ENCODE results near the gene CCDC201.
A peak's percentile ranks its signal among the peaks of the same experiment; 100 is the strongest.

CCDC201 gene, protein sequence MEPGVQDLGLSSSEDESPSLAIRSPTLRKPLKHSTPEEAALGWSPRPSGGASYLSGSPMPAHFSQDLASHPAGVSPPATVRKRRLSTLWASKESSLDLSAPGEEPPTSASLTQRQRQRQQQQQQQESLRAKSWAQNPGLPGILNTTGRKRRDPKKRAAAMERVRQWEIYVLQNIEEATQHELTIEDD

DNA sequence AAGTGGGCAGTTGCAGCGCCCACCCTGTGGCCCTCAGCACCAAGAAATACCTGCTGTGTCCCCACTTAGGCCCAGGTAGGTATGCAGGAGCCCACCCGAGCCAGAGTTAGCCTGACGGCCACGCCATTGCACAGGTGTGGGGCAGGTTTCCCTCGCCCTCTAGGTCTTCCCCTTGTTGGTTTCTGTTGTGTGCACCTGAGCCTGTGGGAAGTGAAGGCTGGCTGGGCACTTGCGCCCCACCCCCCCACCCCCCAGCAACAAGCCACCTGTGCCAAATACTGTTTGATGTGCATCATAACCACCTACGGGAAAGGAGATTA, at the start of gene CCDC201:
Gene CCDC201 (minus strand): TSS at position 48 of the 320 bp plus-strand sequence. CDS start 75 bp downstream, outside the sequence.
- no peak within 1 kb of the TSS for H3K4me3 ChIP-seq (ENCODE audit: low read depth, low read length)
- no peak for DNase-seq (ENCODE audit: low read depth)
- TF ChIP-seq POLR2A (IDR thresholded peaks at IDR 0.05; ENCODE audit: extremely low read depth, insufficient read length) (no peak), MYC (IDR thresholded peaks at IDR 0.05; ENCODE audit: low read depth, low read length) (no peak)
- TF ChIP-seq, protein P1, sequence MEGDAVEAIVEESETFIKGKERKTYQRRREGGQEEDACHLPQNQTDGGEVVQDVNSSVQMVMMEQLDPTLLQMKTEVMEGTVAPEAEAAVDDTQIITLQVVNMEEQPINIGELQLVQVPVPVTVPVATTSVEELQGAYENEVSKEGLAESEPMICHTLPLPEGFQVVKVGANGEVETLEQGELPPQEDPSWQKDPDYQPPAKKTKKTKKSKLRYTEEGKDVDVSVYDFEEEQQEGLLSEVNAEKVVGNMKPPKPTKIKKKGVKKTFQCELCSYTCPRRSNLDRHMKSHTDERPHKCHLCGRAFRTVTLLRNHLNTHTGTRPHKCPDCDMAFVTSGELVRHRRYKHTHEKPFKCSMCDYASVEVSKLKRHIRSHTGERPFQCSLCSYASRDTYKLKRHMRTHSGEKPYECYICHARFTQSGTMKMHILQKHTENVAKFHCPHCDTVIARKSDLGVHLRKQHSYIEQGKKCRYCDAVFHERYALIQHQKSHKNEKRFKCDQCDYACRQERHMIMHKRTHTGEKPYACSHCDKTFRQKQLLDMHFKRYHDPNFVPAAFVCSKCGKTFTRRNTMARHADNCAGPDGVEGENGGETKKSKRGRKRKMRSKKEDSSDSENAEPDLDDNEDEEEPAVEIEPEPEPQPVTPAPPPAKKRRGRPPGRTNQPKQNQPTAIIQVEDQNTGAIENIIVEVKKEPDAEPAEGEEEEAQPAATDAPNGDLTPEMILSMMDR (IDR thresholded peaks at IDR 0.05; ENCODE audit: low read depth, low read length) = no peak
- TF ChIP-seq, protein P2, sequence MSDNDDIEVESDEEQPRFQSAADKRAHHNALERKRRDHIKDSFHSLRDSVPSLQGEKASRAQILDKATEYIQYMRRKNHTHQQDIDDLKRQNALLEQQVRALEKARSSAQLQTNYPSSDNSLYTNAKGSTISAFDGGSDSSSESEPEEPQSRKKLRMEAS (IDR thresholded peaks at IDR 0.05; ENCODE audit: low read depth, low read length) = no peak

DNA sequence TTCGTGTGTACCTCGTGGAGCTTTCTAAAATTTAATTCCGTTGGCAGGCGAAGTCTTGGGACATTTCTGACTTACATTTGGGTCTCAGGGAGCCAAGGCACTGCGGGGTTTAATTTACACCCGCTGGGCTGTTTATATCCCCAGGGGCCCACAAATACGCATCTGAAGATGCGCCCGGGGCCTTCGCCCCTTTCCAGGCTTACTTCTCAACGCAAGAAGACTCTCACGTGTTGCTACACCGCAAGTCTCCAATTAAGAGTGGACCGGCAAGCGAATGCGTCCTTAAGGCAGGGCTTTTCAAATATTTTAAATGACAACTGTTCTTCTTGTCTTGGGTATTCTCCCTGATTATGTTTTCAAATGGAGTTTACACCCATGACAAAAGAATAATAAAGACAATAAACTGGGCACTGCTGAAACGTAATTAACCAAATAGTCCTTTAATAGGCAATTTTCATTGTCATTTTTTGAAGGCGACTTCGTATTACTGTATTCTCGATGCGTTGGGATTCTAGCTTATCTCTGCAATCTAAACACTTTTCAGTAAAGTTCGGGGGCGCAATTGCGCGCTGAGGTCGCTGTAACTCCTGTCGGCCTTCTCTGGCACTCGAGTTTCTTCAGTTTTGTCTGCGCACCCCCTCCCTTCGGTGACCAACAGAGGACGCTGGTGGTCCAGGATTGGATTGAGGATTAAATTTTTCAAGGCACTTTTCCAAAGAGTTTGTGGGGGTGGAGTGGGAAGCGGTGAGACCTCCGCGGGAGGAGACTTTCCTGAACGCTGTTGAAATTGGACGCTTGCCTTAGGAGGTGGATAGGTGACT, 49.0 kb upstream of the CCDC201 start:
- TF ChIP-seq, protein P1 (IDR thresholded peaks at IDR 0.05; ENCODE audit: low read depth, low read length) = peak; percentile 78
- TF ChIP-seq POLR2A (IDR thresholded peaks at IDR 0.05; ENCODE audit: extremely low read depth, insufficient read length) = no peak
- peak; percentile 49 for DNase-seq (ENCODE audit: low read depth)
- H3K4me3 ChIP-seq (ENCODE audit: low read depth, low read length) = no peak overlapping the region

DNA sequence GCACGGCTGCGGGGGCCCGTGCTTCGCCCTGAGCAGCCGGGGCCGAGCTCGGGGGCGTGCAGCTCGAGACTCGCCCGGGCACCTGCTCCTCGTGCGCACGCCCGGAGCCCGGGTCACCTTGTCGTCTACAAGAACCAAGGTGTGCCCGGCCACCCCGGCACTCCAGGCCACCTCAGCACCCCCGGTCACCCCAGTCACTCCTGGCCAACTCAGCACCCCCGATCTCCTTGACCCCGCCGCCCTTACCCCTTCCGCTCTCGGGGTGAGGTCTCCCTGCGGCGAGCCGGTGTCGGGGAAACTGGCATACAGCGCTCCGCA, 48.5 kb upstream of the CCDC201 start:
- no peak overlapping the region for H3K4me3 ChIP-seq (ENCODE audit: low read depth, low read length)
- TF ChIP-seq, protein P2 (IDR thresholded peaks at IDR 0.05; ENCODE audit: low read depth, low read length) = no peak
- TF ChIP-seq, protein P1 (IDR thresholded peaks at IDR 0.05; ENCODE audit: low read depth, low read length) = no peak
- TF ChIP-seq MYC (IDR thresholded peaks at IDR 0.05; ENCODE audit: low read depth, low read length) (no peak), POLR2A (IDR thresholded peaks at IDR 0.05; ENCODE audit: extremely low read depth, insufficient read length) (no peak)
- no peak for DNase-seq (ENCODE audit: low read depth)

DNA sequence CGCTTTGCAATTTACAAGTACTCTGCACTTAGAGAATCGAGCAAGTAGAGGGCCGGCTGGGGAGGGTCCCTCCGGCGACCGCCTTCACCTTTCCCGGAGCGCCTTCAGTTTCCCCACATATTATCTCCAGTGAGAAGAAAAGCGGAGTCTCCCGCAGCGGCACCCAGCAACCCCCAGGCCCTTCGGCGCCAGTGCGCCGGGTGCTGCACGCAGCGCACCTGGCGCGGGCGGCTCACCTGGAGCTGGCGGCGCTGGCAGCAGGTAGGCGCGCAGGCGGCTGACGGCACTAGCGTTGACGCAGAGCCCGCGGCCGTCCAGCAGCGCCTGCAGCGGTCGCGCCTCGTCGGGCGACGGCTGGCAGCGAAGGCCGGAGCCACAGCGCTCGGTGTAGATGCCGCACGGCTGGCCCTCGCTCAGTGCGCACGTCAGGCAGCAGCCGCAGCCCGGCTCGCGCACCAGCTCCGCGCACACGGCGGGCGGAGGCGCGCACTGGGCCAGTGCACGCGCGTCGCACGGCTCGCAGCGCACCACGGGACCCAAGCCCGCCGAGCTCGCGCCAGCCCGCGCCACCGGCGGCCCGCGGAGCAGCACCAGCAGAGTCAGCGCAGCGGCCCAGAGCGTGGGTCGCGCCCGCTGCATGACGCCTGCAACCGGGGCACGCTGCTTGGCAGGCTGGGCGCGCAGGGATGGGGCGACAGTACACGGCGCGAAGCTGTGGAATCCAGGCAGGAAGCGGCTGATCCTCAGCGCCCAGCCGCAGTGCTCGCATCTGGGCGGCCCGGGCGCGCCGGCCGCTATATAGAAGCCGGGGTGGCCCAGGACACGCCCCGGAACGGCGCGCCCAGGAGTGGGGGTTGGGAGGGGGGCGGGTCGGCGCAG, 47.9 kb upstream of the CCDC201 start, which contains the start of gene IGFBP3:
Gene IGFBP3 (minus strand): TSS at position 771 of the 879 bp plus-strand sequence. CDS start 132 bp downstream, at position 639.
- no peak within 1 kb of the TSS for H3K4me3 ChIP-seq (ENCODE audit: low read depth, low read length)
- no peak for TF ChIP-seq MYC (IDR thresholded peaks at IDR 0.05; ENCODE audit: low read depth, low read length)
- TF ChIP-seq, protein P1 (IDR thresholded peaks at IDR 0.05; ENCODE audit: low read depth, low read length) = no peak
- TF ChIP-seq, protein P2 (IDR thresholded peaks at IDR 0.05; ENCODE audit: low read depth, low read length) = no peak
- TF ChIP-seq POLR2A (IDR thresholded peaks at IDR 0.05; ENCODE audit: extremely low read depth, insufficient read length) = no peak
- no peak for DNase-seq (ENCODE audit: low read depth)

DNA sequence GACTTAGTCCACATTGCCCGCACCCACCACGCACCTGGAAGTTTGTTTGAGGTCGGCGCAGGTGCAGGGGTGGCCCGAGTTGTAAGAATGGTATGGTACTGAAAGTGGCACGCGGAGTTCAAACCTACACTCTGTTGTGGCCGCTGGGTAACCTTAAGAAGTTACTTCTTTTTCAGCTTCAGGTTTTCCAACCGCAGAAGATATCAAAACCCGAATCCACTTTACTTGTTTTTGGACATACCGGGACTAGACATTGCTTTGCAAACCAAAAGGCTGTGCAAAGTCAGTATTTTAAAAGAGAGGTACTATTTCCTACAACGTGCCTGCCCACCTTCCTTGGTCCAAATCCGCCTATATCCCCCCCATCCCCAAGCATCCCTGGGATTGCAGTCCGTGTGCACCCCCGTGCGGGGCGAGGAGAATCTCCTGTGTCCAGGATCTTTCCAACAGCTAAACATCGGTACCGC, 47.1 kb upstream of the CCDC201 start:
- TF ChIP-seq MYC (IDR thresholded peaks at IDR 0.05; ENCODE audit: low read depth, low read length) = no peak
- TF ChIP-seq, protein P2 (IDR thresholded peaks at IDR 0.05; ENCODE audit: low read depth, low read length) = no peak
- TF ChIP-seq, protein P1 (IDR thresholded peaks at IDR 0.05; ENCODE audit: low read depth, low read length) = no peak
- no peak for TF ChIP-seq POLR2A (IDR thresholded peaks at IDR 0.05; ENCODE audit: extremely low read depth, insufficient read length)
- no peak overlapping the region for H3K4me3 ChIP-seq (ENCODE audit: low read depth, low read length)
- no peak for DNase-seq (ENCODE audit: low read depth)
